GM12878 (cell line): ENCODE results near the gene RASSF6. TPM values are rescaled to one million over a fixed set of nuclear protein-coding genes. Genes with fewer than 3 reads are reported as not detected.

Source experiments
- ATAC-seq: fragments of 200-7000 bp; cut with Tn5 transposase; 3 replicates; pipeline ENCODE4 v1.9.1; 2020; ENCODE audit warnings: mild to moderate bottlenecking, moderate library complexity
- BruUV-seq: library from RNA; stranded (reverse); fragments of 400-500 nt; replicated peaks from 2 replicates; lab custom pipeline; 2021; lab: Mats Ljungman, UMichigan
- CTCF ChIA-PET: fragments of 300-600 bp; sonication (Branson Sonifier 250); formaldehyde crosslinking; extraction: SDS; loops from one replicate; lab custom pipeline; 2021; ENCODE audit warnings: inconsistent platforms; lab: Yijun Ruan, JAX
- POLR2A ChIA-PET: fragments of 350-600 bp; formaldehyde crosslinking; extraction: SDS; loops from one replicate; lab custom pipeline; 2021; ENCODE audit warnings: inconsistent platforms; lab: Charles Lee
- RAD21 ChIA-PET: fragments of 300-600 bp; sonication (Branson Sonifier 250); formaldehyde crosslinking; loops from one replicate; lab custom pipeline; 2023; ENCODE audit warnings: antibody characterized with exemption; ENCODE audit not compliant: unreplicated experiment; lab: Charles Lee
- SMC1A ChIA-PET: fragments of 300-600 bp; sonication (Branson Sonifier 250); formaldehyde crosslinking; loops from one replicate; lab custom pipeline; 2023; ENCODE audit not compliant: unreplicated experiment, uncharacterized antibody; lab: Charles Lee
- DNase-seq: peaks from one replicate; pipeline ENCODE4 v3.0.0-alpha.2; 2011; ENCODE audit warnings: low read depth, low spot score
- FAIRE-seq: peaks from 3 replicates; lab custom pipeline; 2011; peaks lifted over from hg19 to GRCh38; lab: Jason Lieb, UNC
- H2AFZ ChIP-seq: 2 replicates; pipeline ENCODE4 v1.6.0; 2011; ENCODE audit warnings: low read depth, low read length, control low read depth; ENCODE audit not compliant: control insufficient read depth
- H3K27ac ChIP-seq: 2 replicates; pipeline ENCODE4 v1.5.1; 2011; ENCODE audit warnings: control low read depth; ENCODE audit not compliant: control insufficient read depth, insufficient read depth
- H3K27me3 ChIP-seq, 2 experiments: replicated peaks in 1 of 2; 2 replicates each; pipeline versions ENCODE4 v1.6.0 to v1.6.1; 2011; ENCODE audit warnings: low read length in 1 of 2; ENCODE audit not compliant: control insufficient read depth in 2 of 2, insufficient read depth in 2 of 2
- H3K36me3 ChIP-seq, 2 experiments: 2 replicates each; pipeline ENCODE4 v1.5.1; 2011; ENCODE audit warnings: low read length in 1 of 2; ENCODE audit not compliant: control insufficient read depth in 2 of 2, insufficient read depth in 2 of 2
- H3K4me1 ChIP-seq: 2 replicates; pipeline ENCODE4 v1.6.1; 2011; ENCODE audit warnings: mild to moderate bottlenecking, low read length, moderate library complexity, mixed read lengths; ENCODE audit not compliant: control insufficient read depth, insufficient read depth
- H3K4me2 ChIP-seq: 2 replicates; pipeline ENCODE4 v1.6.0; 2011; ENCODE audit warnings: control low read depth; ENCODE audit not compliant: control insufficient read depth, insufficient read depth
- H3K4me3 ChIP-seq: fragments of 200-600 bp; sonication (generic); 2 replicates; pipeline ENCODE4 v1.5.1; 2016
- H3K79me2 ChIP-seq: 2 replicates; pipeline ENCODE4 v1.6.0; 2011; ENCODE audit warnings: low read length; ENCODE audit not compliant: control insufficient read depth, insufficient read depth
- H3K9ac ChIP-seq: 2 replicates; pipeline ENCODE4 v1.8.0; 2011; ENCODE audit warnings: low read length, control low read depth, mixed read lengths; ENCODE audit not compliant: control insufficient read depth, insufficient read depth
- H3K9me3 ChIP-seq: replicated peaks from 3 replicates; pipeline ENCODE4 v1.5.1; 2011; ENCODE audit warnings: mild to moderate bottlenecking, low read length; ENCODE audit not compliant: control insufficient read depth, insufficient read depth
- H4K20me1 ChIP-seq: 2 replicates; pipeline ENCODE4 v1.6.0; 2011; ENCODE audit not compliant: control insufficient read depth, insufficient read depth
- ASH2L ChIP-seq: fragments of 300-600, 200-600 bp; sonication (generic); IDR thresholded peaks from 2 replicates; pipeline ENCODE4 v1.6.1; 2017; ENCODE audit warnings: low read depth, mild to moderate bottlenecking, borderline replicate concordance
- BACH1 ChIP-seq: fragments of 450-650 bp; IDR thresholded peaks from 2 replicates; pipeline ENCODE4 v1.6.1; 2017; ENCODE audit warnings: mild to moderate bottlenecking, borderline replicate concordance
- CBX5 ChIP-seq: sonication (generic); IDR thresholded peaks from 2 replicates; pipeline ENCODE4 v1.6.1; 2016; ENCODE audit warnings: low read depth, moderate library complexity, mild to moderate bottlenecking, inconsistent platforms
- CHD4 ChIP-seq: fragments of 200-600 bp; sonication (generic); IDR thresholded peaks from 2 replicates; pipeline ENCODE4 v1.6.1; 2016; ENCODE audit warnings: mild to moderate bottlenecking
- DPF2 ChIP-seq: fragments of 450-650 bp; IDR thresholded peaks from 2 replicates; pipeline ENCODE4 v1.6.1; 2017; ENCODE audit warnings: mild to moderate bottlenecking
- GABPA ChIP-seq: IDR thresholded peaks from 2 replicates; pipeline ENCODE4 v1.6.1; 2014; ENCODE audit warnings: antibody characterized with exemption, low read depth, mild to moderate bottlenecking, inconsistent platforms
- HCFC1 ChIP-seq: fragments of 150-350 bp; IDR thresholded peaks from 2 replicates; pipeline ENCODE4 v1.6.1; 2014; ENCODE audit warnings: low read length
- JUNB ChIP-seq: IDR thresholded peaks from 2 replicates; pipeline ENCODE4 v1.6.1; 2016; ENCODE audit warnings: antibody characterized with exemption, mild to moderate bottlenecking
- KAT2A ChIP-seq: conservative IDR thresholded peaks from 2 replicates; pipeline ENCODE4 v1.6.1; 2011; ENCODE audit warnings: low read depth, low read length; ENCODE audit not compliant: control insufficient read depth
- KDM1A ChIP-seq: fragments of 200-600 bp; sonication (generic); IDR thresholded peaks from 2 replicates; pipeline ENCODE4 v1.6.1; 2016; ENCODE audit warnings: borderline replicate concordance
- LARP7 ChIP-seq: fragments of 450-650 bp; IDR thresholded peaks from 2 replicates; pipeline ENCODE4 v1.6.1; 2017; ENCODE audit warnings: mild to moderate bottlenecking
- NFYA ChIP-seq: IDR thresholded peaks from 2 replicates; pipeline ENCODE4 v1.6.1; 2011; ENCODE audit warnings: low read depth, mild to moderate bottlenecking, low read length, improper control_type of control experiment, borderline replicate concordance
- RUNX3 ChIP-seq: IDR thresholded peaks from 2 replicates; pipeline ENCODE4 v1.6.1; 2012; ENCODE audit warnings: low read length, inconsistent platforms
- SMAD5 ChIP-seq: IDR thresholded peaks from 2 replicates; pipeline ENCODE4 v1.6.1; 2016; ENCODE audit warnings: antibody characterized with exemption, low read depth
- SREBF1 ChIP-seq: IDR thresholded peaks from 2 replicates; pipeline ENCODE4 v1.6.1; 2012; ENCODE audit warnings: mild to moderate bottlenecking, low read length
- whole genome bisulfite sequencing: methylation state at CpG from one replicate; pipeline ENCODE4 v1.1.6; 2016; ENCODE audit warnings: low lambda C conversion rate; ENCODE audit not compliant: insufficient replicate concordance, insufficient coverage; ENCODE audit errors: missing lambda C conversion rate; 5-methylcytosine and 5-hydroxymethylcytosine counted together
- in situ Hi-C: fragments of 300-500 bp; cut with MboI; formaldehyde crosslinking; loops from 9 replicates; pipeline ENCODE4 v1.14.3; 2018; ENCODE audit warnings: mixed read lengths
- intact Hi-C: fragments of 100-400 bp; cut with micrococcal nuclease; formaldehyde crosslinking; loops from one replicate; pipeline ENCODE4 v1.14.2; 2022; ENCODE audit not compliant: unreplicated experiment
- polyA plus RNA-seq, 11 experiments: library from polyadenylated mRNA; depleted of rRNA in 4 of 11; unstranded in 6 of 11; stranded (reverse) in 5 of 11; fragments of >200 nt; fragmentation: Nextera tagmentation in 4 of 11; fragmentation: Illumina TruSeq in 1 of 11; extraction: Ambion mirVana in 4 of 11; extraction: Trizol in 1 of 11; gene quantifications; 1 replicate in 1 of 11; 2 replicates in 10 of 11; pipeline versions ENCODE4 v1.2.1 to v1.2.3, GENCODE V29; 2011 to 2016; ENCODE audit warnings: inconsistent platforms in 2 of 11, missing spikeins in 2 of 11, low read depth in 1 of 11
- total RNA-seq, 4 experiments: library from RNA; depleted of rRNA in 3 of 4; stranded (reverse); fragments of >200 nt in 3 of 4; fragmentation: Illumina TruSeq in 1 of 4; extraction: Trizol in 1 of 4; gene quantifications; 2 replicates each; pipeline versions ENCODE4 v1.2.1 to v1.2.3, GENCODE V29; 2013 to 2021
- TF ChIP-seq, protein P1 (sequence below): IDR thresholded peaks from 2 replicates; pipeline ENCODE4 v1.6.1; 2012; ENCODE audit warnings: low read depth, low read length, improper control_type of control experiment
- TF ChIP-seq, protein P2 (sequence below): IDR thresholded peaks from 2 replicates; pipeline ENCODE4 v1.6.1; 2012; ENCODE audit warnings: mild to moderate bottlenecking, low read depth, low read length
- TF ChIP-seq, protein P3 (sequence below): IDR thresholded peaks from 2 replicates; pipeline ENCODE4 v1.6.1; 2011; ENCODE audit warnings: borderline replicate concordance, low read depth, mild to moderate bottlenecking, moderate library complexity, low read length; ENCODE audit not compliant: insufficient read depth, poor library complexity, severe bottlenecking
- TF ChIP-seq, protein P4 (sequence below): fragments of 450-650 bp; IDR thresholded peaks from 2 replicates; pipeline ENCODE4 v1.6.1; 2016; ENCODE audit warnings: mild to moderate bottlenecking

Gene RASSF6
- total and polyA plus RNA-seq, 10 of the 15 experiments (the other 5 are each of a cell fraction or from before 2014, with no cell fraction given): 0.28 to 2.9 (median 0.54) TPM

DNA sequence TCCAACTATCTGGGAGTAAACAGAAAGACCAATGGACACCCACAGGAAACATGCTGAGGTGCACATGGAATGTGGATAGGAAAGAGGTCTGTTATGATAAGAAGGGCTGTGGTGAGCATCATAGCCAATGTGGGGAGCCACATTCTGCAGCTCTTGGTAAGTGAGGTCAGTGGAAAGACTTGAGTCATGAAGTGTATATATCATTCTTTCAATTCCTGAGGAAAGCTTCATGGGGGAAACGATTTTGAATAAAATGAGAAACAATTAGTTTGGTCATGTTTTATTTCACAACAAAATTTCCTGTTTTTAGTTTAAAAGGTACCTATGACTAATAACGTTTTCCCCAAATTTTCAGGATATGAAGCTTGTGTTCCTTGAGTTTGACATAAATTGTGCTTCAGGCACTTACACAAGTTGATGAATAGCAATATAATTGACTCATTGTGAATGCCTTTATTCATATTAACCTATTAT, 41.4 kb upstream of the RASSF6 start:
- ChIA-PET CTCF (interaction anchor here (0.8 to 11.0 kb wide), 25 partner anchors 8 to 710 kb away, joined by 3 to 120 read pairs (median 4); no protein-coding TSS in a partner anchor), SMC1A (interaction anchor here (0.7 to 11.8 kb wide), 19 partner anchors 9 to 487 kb away, joined by 3 to 112 read pairs (median 4); no protein-coding TSS in a partner anchor), RAD21 (interaction anchor here (0.9 to 17.2 kb wide), 8 partner anchors 8 to 473 kb away, joined by 3 to 311 read pairs (median 5); no protein-coding TSS in a partner anchor), POLR2A (no interaction called here)
- TF ChIP-seq DPF2: no peak
- no peak for TF ChIP-seq HCFC1
- no peak for TF ChIP-seq CBX5
- TF ChIP-seq GABPA: no peak
- TF ChIP-seq KAT2A: no peak
- TF ChIP-seq, protein P1, sequence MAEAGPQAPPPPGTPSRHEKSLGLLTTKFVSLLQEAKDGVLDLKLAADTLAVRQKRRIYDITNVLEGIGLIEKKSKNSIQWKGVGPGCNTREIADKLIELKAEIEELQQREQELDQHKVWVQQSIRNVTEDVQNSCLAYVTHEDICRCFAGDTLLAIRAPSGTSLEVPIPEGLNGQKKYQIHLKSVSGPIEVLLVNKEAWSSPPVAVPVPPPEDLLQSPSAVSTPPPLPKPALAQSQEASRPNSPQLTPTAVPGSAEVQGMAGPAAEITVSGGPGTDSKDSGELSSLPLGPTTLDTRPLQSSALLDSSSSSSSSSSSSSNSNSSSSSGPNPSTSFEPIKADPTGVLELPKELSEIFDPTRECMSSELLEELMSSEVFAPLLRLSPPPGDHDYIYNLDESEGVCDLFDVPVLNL: no peak
- TF ChIP-seq ASH2L: no peak
- TF ChIP-seq JUNB: no peak
- no peak for TF ChIP-seq RUNX3
- TF ChIP-seq, protein P2, sequence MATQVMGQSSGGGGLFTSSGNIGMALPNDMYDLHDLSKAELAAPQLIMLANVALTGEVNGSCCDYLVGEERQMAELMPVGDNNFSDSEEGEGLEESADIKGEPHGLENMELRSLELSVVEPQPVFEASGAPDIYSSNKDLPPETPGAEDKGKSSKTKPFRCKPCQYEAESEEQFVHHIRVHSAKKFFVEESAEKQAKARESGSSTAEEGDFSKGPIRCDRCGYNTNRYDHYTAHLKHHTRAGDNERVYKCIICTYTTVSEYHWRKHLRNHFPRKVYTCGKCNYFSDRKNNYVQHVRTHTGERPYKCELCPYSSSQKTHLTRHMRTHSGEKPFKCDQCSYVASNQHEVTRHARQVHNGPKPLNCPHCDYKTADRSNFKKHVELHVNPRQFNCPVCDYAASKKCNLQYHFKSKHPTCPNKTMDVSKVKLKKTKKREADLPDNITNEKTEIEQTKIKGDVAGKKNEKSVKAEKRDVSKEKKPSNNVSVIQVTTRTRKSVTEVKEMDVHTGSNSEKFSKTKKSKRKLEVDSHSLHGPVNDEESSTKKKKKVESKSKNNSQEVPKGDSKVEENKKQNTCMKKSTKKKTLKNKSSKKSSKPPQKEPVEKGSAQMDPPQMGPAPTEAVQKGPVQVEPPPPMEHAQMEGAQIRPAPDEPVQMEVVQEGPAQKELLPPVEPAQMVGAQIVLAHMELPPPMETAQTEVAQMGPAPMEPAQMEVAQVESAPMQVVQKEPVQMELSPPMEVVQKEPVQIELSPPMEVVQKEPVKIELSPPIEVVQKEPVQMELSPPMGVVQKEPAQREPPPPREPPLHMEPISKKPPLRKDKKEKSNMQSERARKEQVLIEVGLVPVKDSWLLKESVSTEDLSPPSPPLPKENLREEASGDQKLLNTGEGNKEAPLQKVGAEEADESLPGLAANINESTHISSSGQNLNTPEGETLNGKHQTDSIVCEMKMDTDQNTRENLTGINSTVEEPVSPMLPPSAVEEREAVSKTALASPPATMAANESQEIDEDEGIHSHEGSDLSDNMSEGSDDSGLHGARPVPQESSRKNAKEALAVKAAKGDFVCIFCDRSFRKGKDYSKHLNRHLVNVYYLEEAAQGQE: no peak
- no peak for TF ChIP-seq LARP7
- no peak for TF ChIP-seq BACH1
- no peak for TF ChIP-seq CHD4
- TF ChIP-seq SREBF1: no peak
- no peak for TF ChIP-seq KDM1A
- TF ChIP-seq, protein P3, sequence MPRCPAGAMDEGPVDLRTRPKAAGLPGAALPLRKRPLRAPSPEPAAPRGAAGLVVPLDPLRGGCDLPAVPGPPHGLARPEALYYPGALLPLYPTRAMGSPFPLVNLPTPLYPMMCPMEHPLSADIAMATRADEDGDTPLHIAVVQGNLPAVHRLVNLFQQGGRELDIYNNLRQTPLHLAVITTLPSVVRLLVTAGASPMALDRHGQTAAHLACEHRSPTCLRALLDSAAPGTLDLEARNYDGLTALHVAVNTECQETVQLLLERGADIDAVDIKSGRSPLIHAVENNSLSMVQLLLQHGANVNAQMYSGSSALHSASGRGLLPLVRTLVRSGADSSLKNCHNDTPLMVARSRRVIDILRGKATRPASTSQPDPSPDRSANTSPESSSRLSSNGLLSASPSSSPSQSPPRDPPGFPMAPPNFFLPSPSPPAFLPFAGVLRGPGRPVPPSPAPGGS: no peak
- TF ChIP-seq NFYA: no peak
- TF ChIP-seq, protein P4, sequence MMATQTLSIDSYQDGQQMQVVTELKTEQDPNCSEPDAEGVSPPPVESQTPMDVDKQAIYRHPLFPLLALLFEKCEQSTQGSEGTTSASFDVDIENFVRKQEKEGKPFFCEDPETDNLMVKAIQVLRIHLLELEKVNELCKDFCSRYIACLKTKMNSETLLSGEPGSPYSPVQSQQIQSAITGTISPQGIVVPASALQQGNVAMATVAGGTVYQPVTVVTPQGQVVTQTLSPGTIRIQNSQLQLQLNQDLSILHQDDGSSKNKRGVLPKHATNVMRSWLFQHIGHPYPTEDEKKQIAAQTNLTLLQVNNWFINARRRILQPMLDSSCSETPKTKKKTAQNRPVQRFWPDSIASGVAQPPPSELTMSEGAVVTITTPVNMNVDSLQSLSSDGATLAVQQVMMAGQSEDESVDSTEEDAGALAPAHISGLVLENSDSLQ: no peak
- no peak for TF ChIP-seq SMAD5
- 3% methylated on average over 2 of the region's 2 CpGs for WGBS
- no peaks in the 10 kb centered on the region for H4K20me1 ChIP-seq
- H3K9ac ChIP-seq: no peak overlapping the region
- no peaks in the 10 kb centered on the region; a peak in 1 of 4 replicates for H3K27me3 ChIP-seq
- H3K4me3 ChIP-seq: no peak overlapping the region
- no peak overlapping the region for H3K27ac ChIP-seq
- no peak for DNase-seq
- intact Hi-C loops (loop anchor here (1.0 to 10.0 kb wide), 5 partner anchors 203 to 473 kb away; partner anchors contain the start of gene CXCL3), in situ Hi-C loops (loop anchor here (5.0 kb wide), 1 partner anchor 471 kb away; no protein-coding TSS in a partner anchor)
- H3K9me3 ChIP-seq: no peaks in the 10 kb centered on the region
- no peaks in the 10 kb centered on the region for H3K36me3 ChIP-seq
- ATAC-seq: 0 out of 3 replicates have a peak, but pooled peaks have one; percentile 26
- no peaks in the 10 kb centered on the region for H3K79me2 ChIP-seq
- H3K4me2 ChIP-seq: no peak overlapping the region
- no TSS peak for BruUV-seq
- no peak for FAIRE-seq
- no peak overlapping the region for H2AFZ ChIP-seq
- no peaks in the 10 kb centered on the region for H3K4me1 ChIP-seq
